C1 segment of cervical spinal cord (tissue), 14 donors: Measurements from ENCODE around the gene ANGPT4.
A peak's percentile ranks its signal among the peaks of the same experiment; 100 is the strongest.

Experiments used
- DNase-seq, 14 donors: peaks; one replicate each; lab custom pipeline; 2025; lab: John Stamatoyannopoulos, UW

ANGPT4 gene, protein sequence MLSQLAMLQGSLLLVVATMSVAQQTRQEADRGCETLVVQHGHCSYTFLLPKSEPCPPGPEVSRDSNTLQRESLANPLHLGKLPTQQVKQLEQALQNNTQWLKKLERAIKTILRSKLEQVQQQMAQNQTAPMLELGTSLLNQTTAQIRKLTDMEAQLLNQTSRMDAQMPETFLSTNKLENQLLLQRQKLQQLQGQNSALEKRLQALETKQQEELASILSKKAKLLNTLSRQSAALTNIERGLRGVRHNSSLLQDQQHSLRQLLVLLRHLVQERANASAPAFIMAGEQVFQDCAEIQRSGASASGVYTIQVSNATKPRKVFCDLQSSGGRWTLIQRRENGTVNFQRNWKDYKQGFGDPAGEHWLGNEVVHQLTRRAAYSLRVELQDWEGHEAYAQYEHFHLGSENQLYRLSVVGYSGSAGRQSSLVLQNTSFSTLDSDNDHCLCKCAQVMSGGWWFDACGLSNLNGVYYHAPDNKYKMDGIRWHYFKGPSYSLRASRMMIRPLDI

DNA sequence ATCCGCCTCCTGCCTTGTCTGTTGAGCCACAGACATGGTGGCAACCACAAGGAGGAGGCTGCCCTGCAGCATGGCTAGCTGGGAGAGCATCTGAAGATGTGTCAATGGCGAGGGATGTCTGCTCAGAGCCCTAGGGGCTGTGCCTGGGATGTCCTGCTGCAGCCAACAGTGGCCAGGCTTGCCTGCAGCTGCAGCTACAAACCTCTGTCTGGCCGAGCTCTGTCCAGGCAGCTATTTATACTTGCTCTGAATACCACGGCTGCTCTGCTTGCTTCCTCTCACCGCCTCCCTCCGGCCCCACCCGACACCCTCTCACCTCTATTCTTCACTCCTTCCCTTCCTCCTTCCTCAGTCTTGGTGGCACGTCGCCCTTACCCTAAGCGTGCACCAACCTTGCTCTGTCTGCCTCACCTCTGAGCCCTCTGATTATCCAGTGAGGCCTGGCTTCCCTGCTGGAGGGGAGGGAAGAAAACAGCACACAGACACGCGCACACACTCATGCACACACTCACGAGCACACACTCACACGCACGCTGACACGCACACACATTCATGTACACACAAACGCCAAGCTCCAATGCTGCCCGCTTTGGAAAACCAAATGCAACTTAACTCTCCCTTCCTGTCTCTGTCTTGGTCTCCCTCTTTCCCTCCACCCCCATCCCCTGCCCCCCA is at the start of gene ANGPT4:
Gene ANGPT4, minus strand, starts transcription at position 210 of the 675 bp plus-strand sequence. Its CDS starts 120 bp downstream, at position 90.
- no peak for DNase-seq

DNA sequence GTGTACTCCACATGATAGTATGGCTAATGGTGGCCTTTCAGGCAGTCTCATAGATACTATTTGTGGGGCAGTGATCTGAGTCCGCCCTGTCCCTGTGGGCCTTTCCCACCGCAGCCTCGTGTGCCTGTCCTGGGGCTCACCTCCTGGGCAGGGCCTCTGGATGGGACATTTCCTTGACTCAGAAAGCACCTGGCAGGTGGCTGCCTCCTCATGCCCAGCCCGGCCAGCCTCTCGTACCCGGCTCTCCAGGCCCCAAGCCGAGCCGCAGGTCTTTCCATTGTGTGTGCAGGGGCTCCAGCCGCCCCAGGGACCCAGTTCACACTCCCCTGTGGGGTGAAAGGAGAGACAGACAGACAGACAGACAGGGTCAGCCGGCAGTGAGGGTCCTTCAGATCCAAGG is 47.7 kb upstream of the ANGPT4 start:
- DNase-seq: no peak

DNA sequence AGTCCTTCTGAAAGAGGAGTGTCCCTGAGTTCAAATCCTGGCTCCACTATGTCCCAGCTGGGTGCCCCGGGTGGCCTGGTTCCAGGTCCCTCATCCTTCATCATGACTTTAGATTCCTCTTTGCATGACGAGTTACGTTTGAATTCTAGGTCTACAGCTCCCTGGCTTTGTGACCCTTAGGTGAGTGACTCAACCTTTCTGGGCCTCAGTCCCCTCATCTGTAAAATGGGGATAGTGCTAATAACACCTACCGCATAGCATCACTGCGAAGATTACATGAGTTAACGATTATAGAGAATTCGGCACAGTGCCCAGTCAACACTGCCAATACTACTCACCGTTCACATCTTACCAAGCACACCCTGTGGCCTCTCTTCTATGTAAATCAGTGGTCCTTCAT is 46.5 kb upstream of the ANGPT4 start:
- DNase-seq: no peak

DNA sequence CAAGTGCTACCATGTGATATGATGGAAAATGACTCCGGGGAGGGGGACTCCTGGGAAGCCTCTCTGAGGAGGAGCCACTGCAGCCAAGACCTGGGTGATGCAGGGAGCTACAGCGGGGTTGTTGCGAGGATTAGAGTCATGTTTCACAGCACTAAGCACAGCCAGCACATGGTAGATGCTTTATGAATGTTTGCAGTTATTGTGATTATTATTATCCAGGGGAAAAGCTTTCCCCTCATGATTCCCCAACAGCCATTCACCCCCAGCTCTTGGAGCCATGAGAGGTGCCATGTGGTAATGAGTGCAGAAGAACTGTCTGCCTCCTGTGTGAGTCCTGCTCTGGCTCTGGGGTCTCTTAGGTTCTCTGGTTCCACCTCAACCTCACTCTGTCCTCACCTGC is 46.1 kb upstream of the ANGPT4 start:
- DNase-seq: no peak

DNA sequence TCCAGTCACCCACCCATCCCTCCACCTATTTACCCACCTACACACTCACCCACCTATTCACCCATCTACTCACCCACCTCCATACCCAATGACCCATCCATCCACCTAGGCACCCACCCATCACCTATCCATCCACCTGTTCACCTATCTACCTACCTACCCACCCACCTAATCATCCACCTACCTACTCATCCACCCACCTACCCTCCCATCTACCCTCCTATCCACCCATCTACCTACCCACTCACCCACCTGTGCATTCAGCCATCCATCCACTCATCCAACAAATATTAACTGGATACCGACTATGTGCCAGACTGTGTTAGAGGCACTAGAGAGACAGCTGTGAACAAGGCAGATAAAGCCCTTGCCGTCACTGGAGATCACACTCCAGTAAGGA is 45.6 kb upstream of the ANGPT4 start:
- no peak for DNase-seq

DNA sequence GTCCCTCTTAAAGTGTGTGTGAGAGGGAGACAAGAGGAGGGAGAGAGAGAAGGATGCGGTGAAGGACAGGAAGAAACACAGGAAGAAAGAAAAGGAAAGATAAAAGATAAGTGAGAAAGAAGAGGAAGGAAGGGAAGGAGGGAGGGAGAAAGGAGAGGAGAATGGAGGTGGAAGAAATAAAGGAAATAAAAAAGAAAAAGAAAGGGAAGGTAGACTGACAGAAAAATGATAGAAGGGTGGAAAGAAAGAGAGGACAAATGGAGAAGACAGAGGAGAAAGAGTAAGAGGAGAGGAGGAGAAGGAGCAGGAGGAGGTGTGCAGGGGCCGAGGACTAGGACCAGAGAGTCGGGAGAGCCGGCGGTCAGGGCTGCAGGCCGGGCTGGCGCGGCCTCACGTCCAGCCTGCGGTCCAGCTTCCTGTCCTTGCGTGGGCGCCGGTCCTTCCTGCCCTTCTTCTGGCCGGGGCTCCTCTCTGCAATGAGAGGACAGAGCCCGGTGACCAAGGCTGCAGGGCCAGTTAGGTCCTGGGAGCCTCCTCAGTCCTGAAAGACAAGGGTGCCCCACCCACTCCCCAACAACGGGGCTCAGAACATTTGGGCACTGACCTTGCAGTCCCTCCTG is 44.0 kb upstream of the ANGPT4 start:
- no peak for DNase-seq

DNA sequence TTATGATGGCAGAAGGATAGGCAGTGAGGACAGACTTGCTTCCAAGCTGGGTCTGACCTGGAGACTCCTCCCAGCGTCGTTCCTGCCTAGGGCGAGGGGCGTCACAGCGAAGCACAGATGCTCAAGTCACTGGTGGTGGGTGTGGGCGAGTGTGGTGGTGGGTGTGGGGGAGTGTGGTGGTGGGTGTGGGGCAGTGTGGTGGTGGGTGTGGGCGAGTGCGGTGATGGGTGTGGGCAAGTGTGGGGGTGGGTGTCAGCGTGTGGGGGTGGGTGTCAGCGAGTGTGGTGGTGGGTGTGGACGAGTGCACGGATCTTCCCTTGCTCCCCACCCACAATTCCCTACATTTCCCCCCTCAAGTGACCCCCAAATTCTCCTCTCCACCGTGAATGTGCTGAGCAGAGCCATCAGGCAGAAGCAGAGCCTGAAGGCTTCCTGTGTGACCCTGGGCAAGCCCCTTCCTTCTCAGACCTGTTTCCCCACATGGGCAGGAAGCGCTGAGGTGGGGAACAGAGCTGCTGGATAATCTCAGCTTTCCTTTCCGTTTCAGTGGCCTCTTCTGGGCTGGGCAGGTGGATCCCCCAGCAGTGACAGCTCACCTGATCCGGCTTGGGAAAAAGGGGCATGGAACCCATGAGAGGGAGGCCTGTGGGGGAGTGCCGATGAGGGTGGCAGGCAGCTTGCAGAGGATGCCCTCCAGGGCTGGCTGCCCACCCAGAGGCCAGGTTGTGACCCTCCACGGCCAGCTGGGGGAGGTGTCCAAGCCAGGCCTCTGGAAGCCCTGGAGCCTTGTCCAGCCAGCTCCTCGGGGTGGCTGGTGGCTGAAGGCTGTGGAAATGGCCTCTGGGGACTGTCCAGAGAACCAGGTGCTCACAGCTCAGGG is 43.0 kb upstream of the ANGPT4 start:
- DNase-seq: no peak

DNA sequence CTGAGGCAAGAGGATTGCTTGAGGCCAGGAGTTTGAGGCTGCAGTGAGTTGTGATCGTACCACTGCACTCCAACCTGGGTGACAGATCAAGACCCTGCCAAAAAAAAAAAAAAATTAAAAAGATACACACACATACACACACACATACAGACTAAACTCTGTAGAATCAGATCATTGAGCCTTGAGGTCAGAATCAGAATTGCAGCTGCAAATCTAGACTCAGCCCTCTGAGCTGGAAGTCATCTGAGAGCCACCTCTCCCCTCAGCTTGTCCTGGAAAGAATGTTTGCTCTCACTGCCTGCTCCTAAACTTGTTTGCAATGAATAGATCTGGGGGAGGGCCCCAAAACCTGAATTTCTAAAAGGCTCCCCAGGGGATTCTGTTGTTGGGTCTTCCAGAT is 41.4 kb upstream of the ANGPT4 start:
- DNase-seq: no peak

DNA sequence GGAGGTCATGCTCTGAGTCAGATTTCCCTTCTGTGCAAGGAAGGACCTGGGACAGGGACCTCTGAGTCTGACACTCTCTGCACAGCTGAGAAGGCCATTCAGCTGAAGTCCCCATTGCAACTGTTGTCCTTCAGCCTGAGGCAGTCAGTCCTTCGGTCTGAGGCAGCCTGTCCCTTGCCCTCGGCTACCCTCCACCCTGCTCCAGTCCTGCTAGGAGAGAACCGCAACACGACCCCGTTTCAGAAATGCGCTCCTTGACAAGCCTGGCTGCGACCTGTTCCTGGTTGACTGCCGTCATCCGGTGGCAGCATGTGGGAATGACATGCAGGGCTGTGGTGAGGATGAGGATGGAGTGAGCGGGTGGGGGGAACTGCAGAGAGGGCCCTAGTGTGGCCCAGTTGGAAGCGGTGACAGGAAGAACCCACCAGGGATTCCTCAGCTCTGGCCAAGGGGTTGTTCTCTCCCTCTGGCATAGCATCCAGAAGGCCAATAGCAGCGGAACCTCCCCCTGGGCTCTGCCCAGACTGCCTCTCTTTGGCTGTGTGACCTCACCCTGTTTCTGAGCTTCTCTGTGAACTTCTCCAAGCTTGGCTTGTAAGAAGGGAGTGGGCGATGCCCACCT is 40.3 kb upstream of the ANGPT4 start:
- DNase-seq: peak in 11 of 14 donors; percentile 2 to 67 (median 22)

DNA sequence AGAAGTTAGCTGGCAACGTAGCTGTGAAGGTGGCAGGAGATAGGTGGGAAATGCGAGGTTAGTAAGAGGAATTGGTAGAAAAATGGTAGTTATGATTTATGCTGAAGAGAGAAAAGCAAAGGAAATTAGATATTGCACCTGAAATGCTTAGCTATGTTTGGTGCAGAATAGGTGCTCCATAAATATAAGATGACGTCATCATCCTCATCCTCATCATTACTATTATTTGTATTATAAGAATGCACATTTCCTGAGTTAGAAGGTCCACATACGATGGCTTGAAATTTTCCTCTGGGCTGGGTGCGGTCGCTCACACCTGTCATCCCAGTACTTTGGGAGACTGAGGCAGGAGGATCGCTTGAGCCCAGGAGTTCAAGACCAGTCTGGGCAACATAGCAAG is 39.5 kb upstream of the ANGPT4 start:
- DNase-seq: no peak

DNA sequence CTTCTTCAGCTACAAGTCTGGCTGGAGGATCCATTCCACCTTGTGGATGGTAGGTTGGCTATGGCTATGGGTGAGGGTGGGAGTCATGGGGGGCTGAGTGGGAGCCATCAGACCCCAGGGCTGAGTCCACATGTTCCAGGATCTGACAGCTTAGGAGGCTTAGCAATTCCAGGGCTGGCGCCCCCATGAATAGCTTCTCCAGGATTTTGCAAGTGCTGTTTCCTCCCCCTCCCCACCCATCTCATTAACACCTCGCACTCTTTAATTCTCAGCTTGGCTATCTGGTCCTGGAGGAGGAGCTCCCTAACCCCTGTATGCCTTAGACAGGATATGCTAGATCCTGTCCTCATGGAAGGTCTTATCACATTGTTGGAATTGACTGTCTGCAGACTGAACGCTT is 39.0 kb upstream of the ANGPT4 start:
- DNase-seq: no peak

DNA sequence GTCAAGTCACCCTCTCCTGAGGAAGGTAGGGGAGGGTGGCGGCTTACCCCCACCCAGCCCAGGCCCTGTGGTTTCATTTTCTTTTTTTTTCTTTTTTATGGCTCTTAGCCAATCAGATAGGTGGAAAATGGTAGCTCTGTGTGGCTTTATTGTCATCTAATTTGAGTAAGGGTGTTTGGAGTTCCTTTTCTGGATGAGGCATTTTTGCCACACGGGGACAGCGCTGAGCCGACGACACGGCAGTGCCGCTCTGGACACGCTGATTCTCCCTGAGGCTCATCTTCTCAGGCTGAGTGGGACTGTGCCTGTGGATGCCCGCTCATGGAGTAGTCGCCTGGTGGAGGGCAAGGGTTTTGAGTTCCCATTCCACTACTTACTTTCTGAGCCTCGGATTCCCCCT is 37.6 kb upstream of the ANGPT4 start:
- no peak for DNase-seq

DNA sequence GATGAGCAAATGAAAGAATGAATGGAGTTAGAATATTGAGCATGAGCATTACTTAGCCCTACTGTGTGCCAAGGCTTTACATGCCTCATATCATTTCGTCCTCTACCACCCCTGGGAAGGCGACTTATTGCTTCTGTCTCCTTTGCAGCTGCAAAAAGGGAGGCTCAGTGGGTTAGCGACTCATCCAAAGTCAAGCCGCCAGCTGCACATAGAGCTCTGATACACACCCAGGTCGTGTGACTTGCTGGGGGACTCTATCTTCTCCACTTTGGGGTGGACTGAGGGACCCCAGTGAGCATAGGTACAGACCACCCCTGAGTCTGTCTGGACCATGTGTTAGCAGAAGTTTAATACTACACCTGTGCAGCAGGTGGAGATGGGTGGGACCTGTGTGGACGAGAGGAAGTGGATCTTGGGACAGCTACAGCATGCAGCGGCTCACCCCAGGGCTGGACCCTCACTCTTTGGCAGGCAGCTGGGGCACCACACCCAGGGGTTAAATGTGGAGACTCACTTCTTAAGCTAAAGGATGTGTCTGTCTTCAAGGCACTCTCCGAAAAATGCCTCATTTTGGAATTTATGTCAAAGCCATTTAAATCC is 36.2 kb upstream of the ANGPT4 start:
- no peak for DNase-seq

DNA sequence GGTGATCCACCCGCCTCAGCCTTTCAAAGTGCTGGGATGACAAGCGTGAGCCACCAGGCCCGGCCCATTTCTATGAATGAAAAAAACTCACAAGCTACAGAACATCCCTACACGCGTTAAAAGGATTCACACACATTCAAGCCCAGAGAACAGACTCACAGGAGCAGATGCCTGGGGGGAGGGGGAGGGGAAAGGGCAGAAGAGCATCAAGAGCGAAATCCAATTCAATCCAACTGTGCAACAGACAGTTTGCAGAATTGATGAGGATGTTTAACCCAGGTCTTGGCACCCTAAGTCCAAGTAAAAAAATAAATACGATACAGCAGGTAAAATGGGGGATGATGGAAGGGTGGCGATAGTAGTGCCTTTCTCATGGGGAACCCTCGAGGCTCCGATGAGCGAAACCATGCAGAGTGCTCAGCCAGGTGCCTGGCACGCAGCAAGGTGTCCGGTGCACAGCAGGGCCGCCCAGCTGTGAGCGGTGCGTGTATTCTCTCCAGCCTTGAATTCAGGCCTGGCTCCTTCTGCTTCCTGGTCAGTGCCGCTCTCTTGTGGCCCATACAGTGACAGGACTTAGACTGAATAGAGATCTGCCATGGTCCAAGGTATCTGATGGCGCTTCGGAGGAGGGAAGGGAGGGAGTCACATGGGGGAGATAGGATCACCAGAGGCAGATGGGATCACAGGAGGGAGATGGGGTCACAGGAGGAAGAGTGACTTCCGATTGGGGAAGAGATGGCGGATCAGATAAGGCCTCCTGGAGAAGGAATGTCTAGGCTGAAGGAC is 35.4 kb upstream of the ANGPT4 start:
- DNase-seq: no peak

DNA sequence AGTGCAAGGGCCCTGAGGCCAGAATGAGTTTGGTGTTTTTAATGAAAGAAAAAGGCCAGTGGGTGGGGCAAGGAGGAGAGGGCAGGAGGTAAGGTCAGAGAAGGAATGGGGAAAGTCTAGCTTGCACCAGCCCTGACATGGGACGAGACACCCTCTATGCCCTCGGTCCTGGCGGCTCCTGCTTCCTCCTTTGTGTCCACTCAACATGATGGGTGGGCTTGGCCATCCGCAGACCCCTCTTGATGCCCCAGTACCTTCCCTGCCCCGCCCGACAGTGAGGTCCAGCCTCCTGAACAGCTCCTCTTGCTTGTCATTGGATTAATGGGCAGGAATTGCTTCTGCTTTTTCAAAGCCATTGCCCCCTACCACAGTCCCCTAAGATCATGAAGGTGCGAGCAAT is 33.6 kb upstream of the ANGPT4 start:
- DNase-seq: no peak

DNA sequence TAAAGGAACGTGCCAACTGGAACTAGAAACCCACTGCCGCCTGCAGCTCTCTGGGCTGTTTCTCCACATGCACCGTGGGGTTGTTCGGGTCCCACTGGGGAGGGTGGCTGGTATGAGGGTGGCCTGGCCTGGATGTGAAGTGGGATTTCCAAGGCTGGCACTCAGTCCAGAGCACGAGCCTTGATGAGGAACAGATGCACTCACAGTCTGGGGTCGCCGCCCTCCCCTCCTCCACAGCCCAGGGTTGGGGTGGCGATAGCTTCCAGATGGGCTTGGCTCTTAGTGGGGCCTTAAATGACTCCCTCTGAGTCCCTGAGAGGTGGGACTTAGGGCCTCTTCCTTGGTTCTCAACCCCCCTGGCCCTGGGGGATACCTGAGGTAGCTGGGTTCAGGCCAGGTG is 30.7 kb upstream of the ANGPT4 start:
- DNase-seq: no peak

DNA sequence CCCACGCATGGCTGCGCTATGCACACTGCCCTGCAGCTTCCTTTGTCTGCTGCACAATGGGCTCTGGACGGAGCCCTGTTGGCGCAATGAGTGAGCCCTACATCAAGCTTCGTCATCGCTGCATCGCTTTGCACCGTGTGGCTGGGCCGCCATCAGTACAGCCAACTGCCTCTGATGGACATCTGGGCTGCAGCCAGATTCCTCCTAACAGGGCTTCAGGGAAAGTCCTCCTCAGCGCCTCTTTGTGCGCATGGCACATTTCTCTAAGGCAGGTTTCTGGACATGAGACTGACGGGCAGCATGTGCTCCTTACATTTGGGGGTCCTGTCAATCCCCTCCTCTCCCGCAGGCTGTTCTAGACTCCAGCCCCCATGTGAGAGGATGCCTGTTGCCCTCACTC is 29.7 kb upstream of the ANGPT4 start:
- DNase-seq: no peak

DNA sequence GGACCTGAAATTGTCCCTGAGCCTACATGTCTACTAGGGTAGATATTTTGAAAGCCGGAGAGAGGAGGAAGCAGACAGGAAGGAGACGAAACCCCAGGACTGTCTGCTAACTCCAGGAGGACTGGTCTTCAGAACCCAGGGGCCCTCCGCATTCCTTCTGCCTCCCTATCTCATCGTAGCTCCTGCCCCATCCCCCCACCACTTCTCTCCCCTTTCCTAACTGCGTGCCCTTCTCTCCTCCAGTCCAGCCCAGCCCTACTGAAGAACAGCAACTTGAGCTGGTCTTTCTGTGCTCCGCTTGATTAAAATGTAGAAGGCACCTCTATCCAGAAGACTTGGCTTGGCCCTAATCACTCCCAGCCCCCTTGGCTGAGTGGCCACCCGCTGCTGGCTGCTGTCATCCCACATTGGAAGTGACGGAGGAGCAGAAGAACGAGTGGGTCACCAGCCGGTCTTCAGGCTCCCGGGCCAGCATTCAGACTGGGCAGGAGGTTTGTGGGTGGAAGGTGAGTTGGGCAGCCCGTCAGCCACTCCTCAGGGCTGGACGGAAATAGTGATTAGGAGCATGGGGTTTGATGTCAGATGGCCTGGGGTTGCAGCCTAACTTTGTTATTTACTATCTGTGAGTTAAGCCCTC is 28.8 kb upstream of the ANGPT4 start:
- no peak for DNase-seq

DNA sequence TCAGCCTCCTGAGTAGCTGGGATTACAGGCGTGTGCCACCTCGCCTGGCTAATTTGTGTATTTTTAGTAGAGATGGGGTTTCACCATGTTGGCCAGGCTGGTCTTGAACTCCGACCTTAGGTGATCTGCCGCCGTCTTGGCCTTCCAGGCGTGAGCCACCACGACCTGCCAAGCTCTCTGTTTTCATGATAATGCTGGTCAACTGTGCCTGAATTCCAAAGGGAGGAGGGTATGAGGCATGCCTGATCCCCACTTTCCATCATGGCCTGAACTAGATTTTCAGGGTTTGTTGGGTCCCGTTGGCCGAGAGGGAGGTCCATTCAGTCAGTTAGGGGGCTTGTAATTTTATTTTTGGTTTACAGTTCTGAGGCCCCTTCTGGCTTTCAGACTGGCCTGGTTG is 28.0 kb upstream of the ANGPT4 start:
- DNase-seq: no peak
